Stromal cell of bone marrow (primary cell): ENCODE results near the gene BTBD6.
"Not testable (repeated sequence)": the region's sequence is repeated elsewhere in the genome, so short reads cannot be mapped to it uniquely, and the experiment has no call there.

Experiments used
- DNase-seq: peaks from one replicate; pipeline ENCODE4 v3.0.0-alpha.2; 2012; ENCODE audit warnings: low read depth

The BTBD6 gene

DNA sequence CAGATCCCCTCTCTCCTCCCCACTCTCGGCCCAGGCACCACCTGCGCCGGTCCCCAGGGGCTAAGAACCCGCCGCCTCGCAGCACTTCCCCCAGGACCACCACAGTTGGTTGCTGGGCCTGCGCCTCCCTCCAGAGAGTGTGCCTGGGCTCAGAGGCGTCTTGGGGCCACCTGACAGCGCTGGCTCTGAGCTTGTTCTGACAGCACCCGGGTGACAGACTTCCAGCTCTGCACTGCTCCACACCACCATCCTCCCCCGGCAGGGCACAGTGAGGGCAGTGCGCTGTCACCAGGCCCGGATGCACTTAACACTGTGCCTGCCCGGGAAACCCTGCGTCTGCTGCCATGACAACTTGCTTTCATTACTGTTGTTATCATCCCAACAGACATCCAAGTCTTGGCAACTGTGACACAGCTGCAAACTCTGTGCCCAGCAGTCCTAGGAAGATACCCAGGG is 45.8 kb downstream of the BTBD6 start:
- no peak for DNase-seq

GRCh38 chr14:105297311-105297710 is 49.0 kb downstream of the BTBD6 start:
- DNase-seq, result not testable (repeated sequence)

GRCh38 chr14:105299654-105300541 is 51.6 kb downstream of the BTBD6 start:
- no peak for DNase-seq
